Measurements from ENCODE around the gene SHOC2. TPM values are rescaled to one million over a fixed set of nuclear protein-coding genes. Genes with fewer than 3 reads are reported as not detected.

The SHOC2 gene
- total and polyA plus RNA-seq, 9 of the 15 experiments (the other 6 are each of a cell fraction or from before 2014, with no cell fraction given) = 9.2 to 17.5 (median 14.9) TPM

GRCh38 chr10:110918643-110919348, 608 bp upstream of the SHOC2 start, which contains the start of gene BBIP1 (continued):
- TF ChIP-seq, protein P1, sequence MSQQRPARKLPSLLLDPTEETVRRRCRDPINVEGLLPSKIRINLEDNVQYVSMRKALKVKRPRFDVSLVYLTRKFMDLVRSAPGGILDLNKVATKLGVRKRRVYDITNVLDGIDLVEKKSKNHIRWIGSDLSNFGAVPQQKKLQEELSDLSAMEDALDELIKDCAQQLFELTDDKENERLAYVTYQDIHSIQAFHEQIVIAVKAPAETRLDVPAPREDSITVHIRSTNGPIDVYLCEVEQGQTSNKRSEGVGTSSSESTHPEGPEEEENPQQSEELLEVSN (IDR thresholded peaks at IDR 0.05; ENCODE audit: borderline replicate concordance in 1 of 2, extremely low read depth in 1 of 2, insufficient read depth in 1 of 2, insufficient read length in 1 of 2, low read depth in 1 of 2, low read length in 1 of 2, poor library complexity in 1 of 2, severe bottlenecking in 1 of 2) = peak in 1 of 2 experiments; percentile 22
- TF ChIP-seq, protein P2, sequence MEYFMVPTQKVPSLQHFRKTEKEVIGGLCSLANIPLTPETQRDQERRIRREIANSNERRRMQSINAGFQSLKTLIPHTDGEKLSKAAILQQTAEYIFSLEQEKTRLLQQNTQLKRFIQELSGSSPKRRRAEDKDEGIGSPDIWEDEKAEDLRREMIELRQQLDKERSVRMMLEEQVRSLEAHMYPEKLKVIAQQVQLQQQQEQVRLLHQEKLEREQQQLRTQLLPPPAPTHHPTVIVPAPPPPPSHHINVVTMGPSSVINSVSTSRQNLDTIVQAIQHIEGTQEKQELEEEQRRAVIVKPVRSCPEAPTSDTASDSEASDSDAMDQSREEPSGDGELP (CRISPR knock-in tag; IDR thresholded peaks at IDR 0.05; ENCODE audit: borderline replicate concordance) = peak; percentile 75
- no peak for TF ChIP-seq MAX (CRISPR knock-in tag; IDR thresholded peaks at IDR 0.05)
- TF ChIP-seq NR4A1 (CRISPR knock-in tag; IDR thresholded peaks at IDR 0.05) = no peak
- no peak for TF ChIP-seq NR4A1 (tag; IDR thresholded peaks at IDR 0.05)
- no peak for TF ChIP-seq SAP30 (IDR thresholded peaks at IDR 0.05; ENCODE audit: borderline replicate concordance, insufficient read depth, low read depth, low read length, poor library complexity, severe bottlenecking)
- TF ChIP-seq KLF1 (tag; IDR thresholded peaks at IDR 0.05) = peak; percentile 70; the same call in 1 of the 2 replicates
- no peak for TF ChIP-seq ZNF740 (CRISPR knock-in tag; IDR thresholded peaks at IDR 0.05)
- TF ChIP-seq ZNF740 (tag; IDR thresholded peaks at IDR 0.05) = no peak
- no peak for TF ChIP-seq ZNF165 (CRISPR knock-in tag; IDR thresholded peaks at IDR 0.05; ENCODE audit: borderline replicate concordance)
- TF ChIP-seq CREB3 (tag; conservative IDR thresholded peaks at IDR 0.05; ENCODE audit: low read depth) = no peak
- peak; percentile 10; the same call in 1 of the 2 replicates for TF ChIP-seq EP300 (IDR thresholded peaks at IDR 0.05; ENCODE audit: low read length)
- TF ChIP-seq SIRT6 (IDR thresholded peaks at IDR 0.05; ENCODE audit: low read depth, low read length) = no peak
- peak; percentile 80 for TF ChIP-seq LCOR (CRISPR knock-in tag; IDR thresholded peaks at IDR 0.05)
- peak; percentile 21; the same call in 1 of the 2 replicates for TF ChIP-seq TRIM28 (IDR thresholded peaks at IDR 0.05)
- peak; percentile 36 to 67; a peak in 1 of 4 replicates for TF ChIP-seq MNT (conservative IDR thresholded peaks at IDR 0.05)
- no peak for TF ChIP-seq ZC3H11A (IDR thresholded peaks at IDR 0.05; ENCODE audit: low read depth, low read length)
- TF ChIP-seq ZSCAN29 (IDR thresholded peaks at IDR 0.05) = no peak
- no peak for TF ChIP-seq ZNF124 (CRISPR knock-in tag; IDR thresholded peaks at IDR 0.05)
- peak; percentile 96 for TF ChIP-seq ZFX (CRISPR knock-in tag; IDR thresholded peaks at IDR 0.05)
- no peak for TF ChIP-seq TGIF2 (CRISPR knock-in tag; IDR thresholded peaks at IDR 0.05)

All from K562 (cell line).